Esophagus muscularis mucosa (tissue), 3 donors: ENCODE data around the gene ATG13.

Source experiments
- POLR2A ChIP-seq: fragments of 450-650 bp; IDR thresholded peaks from one replicate; pipeline ENCODE4 v1.6.1; 2017; ENCODE audit warnings: antibody characterized with exemption, moderate library complexity, mild to moderate bottlenecking, low read depth
- TF ChIP-seq, protein P1 (sequence below), 3 experiments: fragments of 200-600 bp in 2 of 3; fragments of 450-650 bp in 1 of 3; sonication (generic) in 2 of 3; IDR thresholded peaks; one replicate each; pipeline ENCODE4 v1.5.1; 2017 to 2019; ENCODE audit warnings: antibody characterized with exemption in 3 of 3, mild to moderate bottlenecking in 2 of 3, moderate library complexity in 1 of 3

DNA sequence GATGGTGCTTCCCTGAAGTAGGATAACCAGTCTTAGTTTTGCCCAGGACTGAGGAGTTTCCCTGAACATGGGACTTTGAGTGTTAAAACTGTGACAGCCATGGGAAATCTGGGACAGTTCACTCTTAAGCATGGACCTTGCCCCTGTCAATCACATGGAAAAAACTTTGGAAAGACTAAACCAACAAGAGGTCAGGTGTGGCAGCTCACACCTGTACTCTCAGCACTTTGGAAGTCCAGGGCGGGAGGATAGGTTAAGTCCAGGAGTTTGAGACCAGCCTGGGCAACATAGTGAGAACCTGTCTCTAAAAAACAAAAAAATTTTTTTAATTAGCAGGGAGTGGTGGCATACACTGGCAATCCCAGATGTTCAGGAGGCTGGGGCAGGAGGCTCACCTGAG is 20.2 kb upstream of the ATG13 start:
- TF ChIP-seq, protein P1, sequence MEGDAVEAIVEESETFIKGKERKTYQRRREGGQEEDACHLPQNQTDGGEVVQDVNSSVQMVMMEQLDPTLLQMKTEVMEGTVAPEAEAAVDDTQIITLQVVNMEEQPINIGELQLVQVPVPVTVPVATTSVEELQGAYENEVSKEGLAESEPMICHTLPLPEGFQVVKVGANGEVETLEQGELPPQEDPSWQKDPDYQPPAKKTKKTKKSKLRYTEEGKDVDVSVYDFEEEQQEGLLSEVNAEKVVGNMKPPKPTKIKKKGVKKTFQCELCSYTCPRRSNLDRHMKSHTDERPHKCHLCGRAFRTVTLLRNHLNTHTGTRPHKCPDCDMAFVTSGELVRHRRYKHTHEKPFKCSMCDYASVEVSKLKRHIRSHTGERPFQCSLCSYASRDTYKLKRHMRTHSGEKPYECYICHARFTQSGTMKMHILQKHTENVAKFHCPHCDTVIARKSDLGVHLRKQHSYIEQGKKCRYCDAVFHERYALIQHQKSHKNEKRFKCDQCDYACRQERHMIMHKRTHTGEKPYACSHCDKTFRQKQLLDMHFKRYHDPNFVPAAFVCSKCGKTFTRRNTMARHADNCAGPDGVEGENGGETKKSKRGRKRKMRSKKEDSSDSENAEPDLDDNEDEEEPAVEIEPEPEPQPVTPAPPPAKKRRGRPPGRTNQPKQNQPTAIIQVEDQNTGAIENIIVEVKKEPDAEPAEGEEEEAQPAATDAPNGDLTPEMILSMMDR (IDR thresholded peaks at IDR 0.05): no peak
- no peak for TF ChIP-seq POLR2A
